ENCODE data around the gene MYCBP2. TPM values are rescaled to one million over a fixed set of nuclear protein-coding genes. Genes with fewer than 3 reads are reported as not detected.
A peak's percentile ranks its signal among the peaks of the same experiment; 100 is the strongest.

MYCBP2 gene
- total and polyA plus RNA-seq, 2 experiments from 2014 or later = 23.3 to 63.3 TPM

- Histone ChIP-seq H3K79me2 (peaks cover 97% of the 10 kb centered on the region), H3K27ac (no peak overlapping the region), H2AFZ (no peak overlapping the region), H3K4me3 (no peak overlapping the region), H3K9me3 (ENCODE audit: low read depth) (no peaks in the 10 kb centered on the region), H3K4me2 (no peak overlapping the region), H3K4me1 (ENCODE audit: insufficient read depth) (no peaks in the 10 kb centered on the region), H3K27me3 (no peaks in the 10 kb centered on the region), H3K36me3 (replicated peaks; ENCODE audit: insufficient read depth, low read depth) (no peaks in the 10 kb centered on the region), H3K9me2 (replicated peaks; ENCODE audit: insufficient read depth) (no peaks in the 10 kb centered on the region), H4K20me1 (ENCODE audit: insufficient read depth, poor library complexity, severe bottlenecking) (no peaks in the 10 kb centered on the region)
- 23% methylated on average over 1 of the region's 1 CpG for WGBS (ENCODE audit: low lambda C conversion rate, missing lambda C conversion rate)
- DNase-seq (ENCODE audit: low spot score) = no peak
- TF ChIP-seq EZH2 (IDR thresholded peaks at IDR 0.05; ENCODE audit: borderline replicate concordance) (no peak), EZH2phosphoT487 (IDR thresholded peaks at IDR 0.05; ENCODE audit: low read depth, severe bottlenecking, unreplicated experiment) (no peak), CTCF (IDR thresholded peaks at IDR 0.05; ENCODE audit: poor library complexity) (no peak)
Measured at GRCh38 chr13:77312311-77312710, 14.6 kb downstream of the MYCBP2 start.

DNA sequence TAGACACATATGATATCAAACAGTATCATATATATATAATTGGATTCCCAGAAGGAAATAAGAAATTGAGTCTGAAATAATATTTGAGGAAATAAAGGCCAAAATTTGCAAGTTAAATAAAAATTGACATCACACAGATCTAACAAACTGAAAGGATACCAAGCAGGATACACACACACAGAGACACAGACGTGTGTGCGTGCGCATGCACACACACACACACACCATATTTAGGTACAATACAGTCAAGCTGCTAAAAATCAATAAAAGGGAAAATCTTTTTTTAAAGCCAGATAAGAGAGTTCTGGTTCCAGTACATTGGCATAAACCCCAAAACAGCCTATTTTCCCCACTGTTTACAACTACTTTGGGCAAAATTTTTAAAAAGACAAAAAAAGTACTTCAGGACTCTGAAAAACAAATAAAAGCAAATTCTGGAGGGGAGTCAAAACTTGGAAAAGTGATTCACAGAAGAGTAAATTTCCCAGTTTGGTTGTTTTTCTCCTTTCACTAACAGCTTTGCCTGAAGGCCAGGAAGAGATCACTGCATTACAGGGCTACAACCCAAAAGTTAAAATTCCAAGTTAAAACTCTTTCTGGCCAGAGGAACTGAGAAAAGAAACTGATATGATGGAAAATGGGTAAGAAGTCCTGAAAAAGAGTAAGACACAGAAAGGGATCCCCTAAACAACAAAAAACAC lies 16.2 kb downstream of the MYCBP2 start:
- Histone ChIP-seq H3K27me3 (no peaks in the 10 kb centered on the region), H3K4me3 (no peak overlapping the region), H3K9me3 (ENCODE audit: low read depth) (no peaks in the 10 kb centered on the region), H3K27ac (peak overlapping the region; percentile 27), H3K36me3 (replicated peaks; ENCODE audit: insufficient read depth, low read depth) (no peaks in the 10 kb centered on the region), H2AFZ (no peak overlapping the region), H4K20me1 (ENCODE audit: insufficient read depth, poor library complexity, severe bottlenecking) (peaks cover 8% of the 10 kb centered on the region), H3K4me1 (ENCODE audit: insufficient read depth) (peaks cover 12% of the 10 kb centered on the region), H3K4me2 (no peak overlapping the region), H3K9me2 (replicated peaks; ENCODE audit: insufficient read depth) (no peaks in the 10 kb centered on the region), H3K79me2 (peaks cover 96% of the 10 kb centered on the region)
- WGBS (ENCODE audit: low lambda C conversion rate, missing lambda C conversion rate) = 90% methylated on average over 3 of the region's 3 CpGs
- DNase-seq (ENCODE audit: low spot score) = peak; percentile 6
- no peak for TF ChIP-seq CTCF (IDR thresholded peaks at IDR 0.05; ENCODE audit: poor library complexity)
- TF ChIP-seq EZH2 (IDR thresholded peaks at IDR 0.05; ENCODE audit: borderline replicate concordance) = no peak
- no peak for TF ChIP-seq EZH2phosphoT487 (IDR thresholded peaks at IDR 0.05; ENCODE audit: low read depth, severe bottlenecking, unreplicated experiment)

DNA sequence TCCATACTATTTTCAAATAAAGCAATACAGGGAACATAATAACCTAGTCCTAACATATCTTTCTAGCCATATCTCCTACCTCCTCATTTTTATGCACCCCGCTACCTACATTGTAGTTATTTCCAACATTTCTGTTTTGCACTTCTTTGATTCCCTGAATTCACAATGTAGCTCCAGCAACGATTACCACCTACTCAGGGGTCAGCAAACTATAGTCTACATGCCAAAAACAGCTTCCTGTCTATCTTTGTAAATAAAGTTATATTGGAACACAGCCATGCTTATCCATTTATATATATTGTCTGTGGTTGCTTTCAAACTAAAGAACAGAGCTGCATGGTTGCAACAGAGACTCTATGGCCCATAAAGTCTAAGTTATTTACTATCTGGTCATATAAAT lies 16.7 kb downstream of the MYCBP2 start:
- no peak overlapping the region for H3K4me2 ChIP-seq
- no peak overlapping the region for H3K27ac ChIP-seq
- no peak for DNase-seq (ENCODE audit: low spot score)
- H3K36me3 ChIP-seq (replicated peaks; ENCODE audit: insufficient read depth, low read depth) = no peaks in the 10 kb centered on the region
- H3K4me3 ChIP-seq = no peak overlapping the region
- 86% methylated on average over 2 of the region's 2 CpGs for WGBS (ENCODE audit: low lambda C conversion rate, missing lambda C conversion rate)
- H3K9me2 ChIP-seq (replicated peaks; ENCODE audit: insufficient read depth) = no peaks in the 10 kb centered on the region
- no peaks in the 10 kb centered on the region for H3K9me3 ChIP-seq (ENCODE audit: low read depth)
- H3K79me2 ChIP-seq = peaks cover 96% of the 10 kb centered on the region
- no peak overlapping the region for H2AFZ ChIP-seq
- peaks cover 12% of the 10 kb centered on the region for H3K4me1 ChIP-seq (ENCODE audit: insufficient read depth)
- H3K27me3 ChIP-seq = no peaks in the 10 kb centered on the region
- peaks cover 8% of the 10 kb centered on the region for H4K20me1 ChIP-seq (ENCODE audit: insufficient read depth, poor library complexity, severe bottlenecking)
- TF ChIP-seq CTCF (IDR thresholded peaks at IDR 0.05; ENCODE audit: poor library complexity) = no peak
- TF ChIP-seq EZH2phosphoT487 (IDR thresholded peaks at IDR 0.05; ENCODE audit: low read depth, severe bottlenecking, unreplicated experiment) = no peak
- no peak for TF ChIP-seq EZH2 (IDR thresholded peaks at IDR 0.05; ENCODE audit: borderline replicate concordance)

Measured in hepatocyte (in vitro differentiated cells).